Retina (tissue), 1 donor: ENCODE data around the gene RASGRF1.
"Not testable (repeated sequence)": the region's sequence is repeated elsewhere in the genome, so short reads cannot be mapped to it uniquely, and the experiment has no call there.

Experiments used
- DNase-seq: peaks from one replicate; pipeline ENCODE4 v3.0.0-alpha.2; 2016

Gene RASGRF1

DNA sequence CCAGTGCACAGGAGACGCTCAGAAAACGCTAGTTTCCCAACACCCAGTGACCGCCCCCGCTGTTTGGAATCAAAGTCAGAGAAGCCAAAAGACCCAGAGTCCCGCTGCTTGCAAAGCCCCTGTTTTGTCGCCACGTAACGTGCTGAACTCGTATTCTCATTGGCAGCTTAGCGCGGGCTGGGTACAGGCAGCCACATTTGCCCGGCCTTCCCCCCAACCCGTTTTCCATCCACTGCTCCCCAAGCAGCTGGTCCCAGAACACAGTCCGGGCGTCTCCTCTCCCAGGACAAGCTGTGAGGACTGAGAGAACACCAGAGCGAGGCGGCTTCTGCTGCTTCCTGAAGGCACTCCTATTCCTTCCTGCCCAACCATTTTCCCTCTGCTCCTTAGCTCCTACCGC lies 54.8 kb downstream of the RASGRF1 start:
- no peak for DNase-seq

- DNase-seq: no peak
Measured at GRCh38 chr15:79035111-79035601, 55.4 kb downstream of the RASGRF1 start.

DNA sequence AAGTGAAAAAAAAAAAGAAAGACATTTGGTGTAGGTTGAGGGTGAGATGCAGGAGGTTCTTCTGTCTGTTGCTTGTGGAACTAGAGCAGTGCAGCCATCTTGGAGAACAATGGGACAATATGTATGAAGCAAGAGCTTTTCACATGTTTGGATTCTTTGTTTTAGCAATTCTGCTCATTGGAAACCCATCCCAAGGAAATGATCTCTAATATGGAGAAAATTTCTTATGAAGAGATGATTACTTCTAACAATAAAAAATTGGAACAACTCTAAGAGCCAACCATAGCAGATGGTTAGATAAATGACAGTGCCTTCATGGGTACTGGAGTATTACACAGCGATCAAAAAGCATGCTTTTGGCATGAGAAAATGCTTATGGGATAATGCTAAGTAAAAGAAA lies 56.3 kb downstream of the RASGRF1 start:
- DNase-seq: no peak

DNA sequence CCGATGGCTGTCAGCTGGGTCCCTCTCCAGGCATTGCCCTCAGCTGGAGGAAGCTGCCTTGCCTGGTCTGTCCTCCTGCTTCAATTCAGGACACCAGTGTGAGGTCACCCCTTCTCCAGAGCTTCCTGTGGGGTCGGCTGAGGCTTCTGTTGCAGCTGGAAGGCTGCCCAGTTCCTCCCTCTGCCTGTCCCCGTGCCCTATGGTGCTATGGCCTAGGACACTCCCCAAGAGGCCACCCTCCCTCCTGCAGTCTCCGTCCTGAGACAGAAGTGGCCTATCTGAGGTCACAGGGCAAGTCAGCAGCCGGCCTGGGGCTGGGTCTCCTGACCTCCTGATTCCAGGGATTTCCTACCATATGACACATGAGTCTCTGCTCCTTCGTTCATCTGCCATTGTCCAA lies 57.9 kb downstream of the RASGRF1 start:
- DNase-seq: no peak

GRCh38 chr15:79031821-79032220 lies 58.8 kb downstream of the RASGRF1 start:
- DNase-seq: no peak

- DNase-seq: no peak
Measured at GRCh38 chr15:79031201-79031600, 59.4 kb downstream of the RASGRF1 start.

GRCh38 chr15:79030470-79030869 lies 60.1 kb downstream of the RASGRF1 start:
- DNase-seq: no peak

DNA sequence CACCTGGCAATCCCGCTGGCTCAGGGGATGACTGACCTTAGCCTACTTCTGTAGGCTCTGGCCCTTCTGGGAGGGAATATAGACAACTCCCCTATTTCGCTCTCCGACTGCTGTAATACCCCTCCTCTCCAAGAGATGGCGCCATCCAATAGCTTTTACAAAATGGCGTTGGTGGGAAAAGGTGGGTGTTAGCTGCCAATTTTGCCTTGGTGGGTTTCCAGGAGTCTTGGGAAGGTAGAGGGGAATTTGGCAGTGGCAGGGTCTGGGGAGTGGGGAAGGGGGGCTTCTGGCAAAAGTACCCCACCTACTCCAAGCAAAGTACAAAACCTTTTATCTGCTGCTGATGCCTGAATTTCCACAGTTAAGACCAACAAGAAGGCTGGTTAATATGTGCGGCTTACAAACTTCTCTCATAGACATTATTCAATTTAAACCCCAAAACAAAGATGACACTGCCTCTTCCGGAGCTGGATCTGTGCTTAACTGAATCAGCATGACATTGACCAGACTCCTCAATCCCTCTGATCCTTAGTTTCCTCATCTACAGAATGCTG lies 62.1 kb downstream of the RASGRF1 start:
- peak; percentile 55 for DNase-seq

DNA sequence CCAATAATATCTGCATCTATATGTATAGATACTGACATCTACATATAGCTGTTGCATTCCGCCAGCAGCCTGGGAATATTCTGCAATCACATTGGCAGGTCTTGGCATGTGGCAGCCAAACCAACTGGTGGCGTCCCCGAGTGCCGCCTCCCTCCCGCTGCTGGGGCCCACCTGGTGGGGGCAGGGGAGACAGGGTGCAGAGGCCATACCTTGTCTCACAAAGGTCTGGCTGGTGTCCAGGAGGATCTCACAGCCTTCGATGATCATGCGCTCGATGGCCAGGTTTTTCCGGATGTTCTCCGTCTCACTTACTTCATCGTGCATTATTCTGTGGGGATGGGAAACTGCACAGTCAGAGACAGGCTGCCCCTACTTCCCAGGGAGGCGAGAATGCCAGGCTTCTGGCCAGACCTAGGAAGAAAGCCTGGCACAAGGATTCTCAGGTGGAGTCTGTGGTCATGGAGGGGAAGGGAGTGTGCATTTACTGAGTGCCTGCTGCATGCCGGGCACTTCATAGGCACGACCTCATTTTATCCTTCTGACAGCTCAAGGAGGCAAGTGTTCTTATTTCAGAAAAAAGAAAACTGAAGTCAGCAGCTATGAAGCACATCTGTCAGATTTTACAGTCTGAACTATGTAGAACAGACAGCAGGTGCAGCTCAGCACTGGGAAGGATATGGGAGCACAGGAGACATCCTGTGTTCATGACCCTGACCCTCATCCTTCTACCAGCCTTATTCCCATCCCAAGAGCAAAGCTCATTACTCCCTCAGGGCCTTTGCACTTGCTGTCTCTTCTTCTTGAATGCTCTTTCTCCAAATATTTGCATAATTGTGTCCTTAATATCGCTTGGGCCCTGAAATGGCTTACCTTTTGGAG lies 62.8 kb downstream of the RASGRF1 start:
- no peak for DNase-seq

GRCh38 chr15:79025802-79026201 lies 64.8 kb downstream of the RASGRF1 start:
- DNase-seq: no peak

GRCh38 chr15:79025201-79025600 lies 65.4 kb downstream of the RASGRF1 start:
- DNase-seq: no peak

DNA sequence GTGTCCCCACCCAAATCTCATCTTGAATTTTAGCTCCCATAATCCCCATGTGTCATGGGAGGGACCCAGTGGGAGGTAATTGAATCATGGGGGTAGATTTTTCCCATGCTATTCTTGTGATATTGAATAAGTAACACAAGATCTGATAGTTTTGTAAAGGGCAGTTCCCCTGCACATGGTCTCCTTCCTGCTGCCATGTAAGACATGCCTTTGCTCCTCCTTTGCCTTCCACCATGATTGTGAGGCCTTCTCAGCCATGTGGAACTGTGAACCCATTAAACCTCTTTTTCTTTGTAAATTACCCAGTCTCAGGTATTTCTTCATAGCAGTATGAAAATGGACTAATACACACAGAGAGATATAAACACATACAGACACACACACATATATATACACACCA lies 66.1 kb downstream of the RASGRF1 start:
- DNase-seq: not testable (repeated sequence)

DNA sequence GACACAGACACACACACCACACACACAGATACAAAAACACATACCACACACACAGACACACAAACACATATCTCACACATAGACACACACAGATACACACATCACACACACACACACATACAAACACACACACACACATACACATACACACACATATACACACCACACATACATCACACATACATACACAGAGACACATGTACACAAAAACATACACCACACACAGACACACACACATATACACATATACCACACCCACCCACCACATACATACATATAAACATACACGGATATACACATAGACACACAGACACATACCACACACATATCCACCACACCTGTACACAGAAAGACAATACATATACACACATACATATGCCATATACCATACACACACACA lies 66.7 kb downstream of the RASGRF1 start:
- no peak for DNase-seq

DNA sequence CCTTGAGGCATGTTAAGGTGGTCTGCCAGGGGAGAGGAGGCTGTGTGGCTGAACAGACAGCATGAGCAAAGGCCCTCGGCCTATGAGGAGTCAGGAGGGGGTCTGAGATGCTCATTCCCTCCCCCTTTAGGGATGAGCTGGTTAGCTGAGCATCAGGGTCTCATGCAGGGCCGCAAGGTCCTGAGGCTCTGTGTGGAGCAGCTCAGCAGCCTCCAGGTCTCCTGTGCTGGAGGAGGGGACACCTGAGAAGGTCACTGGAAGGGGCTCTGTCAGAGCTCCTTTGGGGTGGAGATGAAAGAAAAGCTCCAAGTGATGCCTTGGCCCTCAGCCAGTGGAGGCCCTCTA lies 67.1 kb downstream of the RASGRF1 start:
- DNase-seq: no peak

DNA sequence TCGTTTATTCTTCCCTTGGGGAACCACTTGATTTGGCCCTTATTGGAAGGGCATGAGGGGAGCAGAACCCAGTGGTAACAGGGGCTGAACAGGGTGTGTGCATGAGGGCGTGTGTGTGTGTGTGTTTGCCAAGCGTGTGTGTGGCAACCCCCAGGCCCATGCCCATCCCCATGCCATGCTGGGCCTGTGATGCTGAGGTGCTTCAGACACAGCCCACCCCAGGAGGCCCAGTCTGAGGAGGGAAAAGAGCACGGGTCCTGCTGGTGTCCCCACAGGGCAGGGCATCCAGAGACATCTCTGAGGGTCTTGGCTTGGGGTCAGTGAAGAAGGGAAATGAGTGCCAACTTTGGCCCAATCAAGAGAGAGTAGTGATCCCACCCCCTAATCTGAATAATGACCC lies 71.6 kb downstream of the RASGRF1 start:
- DNase-seq: no peak

DNA sequence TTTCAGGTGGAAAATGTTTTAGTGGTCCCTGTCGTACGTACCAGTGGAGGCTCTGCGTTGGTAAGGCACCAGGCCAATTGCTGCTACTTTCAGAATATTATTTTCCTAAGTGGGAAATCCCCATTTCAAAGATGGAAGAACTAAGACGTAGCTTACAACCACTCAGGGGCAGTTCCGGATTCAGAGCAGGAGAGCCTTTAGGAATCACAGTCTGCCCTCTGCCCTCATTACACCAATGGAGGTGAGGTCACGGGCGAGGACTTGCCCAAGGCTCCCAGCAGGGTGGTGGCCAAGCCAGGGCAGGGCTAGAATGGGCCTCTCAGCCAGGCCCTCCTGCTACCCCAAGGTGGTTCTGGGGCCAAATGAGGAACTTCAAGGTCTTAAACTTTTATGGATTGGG lies 72.6 kb downstream of the RASGRF1 start:
- no peak for DNase-seq

- DNase-seq: no peak
Measured at GRCh38 chr15:79016527-79017170, 73.9 kb downstream of the RASGRF1 start.

- no peak for DNase-seq
Measured at GRCh38 chr15:79015416-79015815, 75.2 kb downstream of the RASGRF1 start.

DNA sequence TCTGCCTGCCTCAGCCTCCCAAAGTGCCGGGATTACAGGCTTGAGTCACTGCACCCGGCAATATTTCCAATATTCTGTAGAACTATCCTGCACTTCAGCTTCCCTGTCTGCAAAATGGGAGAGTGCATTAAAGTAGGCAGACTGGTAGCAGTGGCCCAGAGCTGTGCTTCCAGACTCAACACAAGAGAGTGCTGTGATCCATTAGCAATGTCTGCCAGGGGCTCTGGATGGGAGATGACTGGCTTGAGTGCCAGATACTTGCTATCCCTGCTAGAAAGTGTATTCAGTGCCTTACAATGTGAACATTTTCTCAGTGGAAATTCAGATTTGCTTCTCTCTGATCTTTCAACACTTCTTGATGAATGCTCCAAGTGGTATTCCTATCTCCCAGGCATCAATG lies 80.3 kb downstream of the RASGRF1 start:
- DNase-seq: no peak

DNA sequence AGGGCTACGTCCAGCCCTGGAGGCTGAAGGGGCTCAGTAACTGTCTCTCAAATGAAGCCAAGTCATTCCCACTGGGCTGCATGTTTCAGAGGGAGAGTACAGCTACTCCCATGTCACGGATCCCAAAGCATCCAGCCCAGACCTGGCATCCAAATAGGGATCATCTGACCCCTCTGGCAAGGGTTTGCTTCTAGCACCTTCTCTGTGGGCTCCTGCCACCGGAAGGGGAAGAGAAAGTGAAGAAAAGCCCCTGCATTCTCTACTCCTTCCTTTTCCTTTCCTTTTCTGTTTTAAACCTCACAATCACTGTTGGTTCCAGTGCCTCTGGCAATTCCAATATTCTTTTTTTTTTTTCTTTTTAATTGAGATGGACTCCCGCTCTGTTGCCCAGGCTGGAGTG lies 81.2 kb downstream of the RASGRF1 start:
- DNase-seq: no peak

GRCh38 chr15:79008659-79009058 lies 81.9 kb downstream of the RASGRF1 start:
- peak; percentile 60 for DNase-seq

- no peak for DNase-seq
Measured at GRCh38 chr15:79007066-79007465, 83.5 kb downstream of the RASGRF1 start.

DNA sequence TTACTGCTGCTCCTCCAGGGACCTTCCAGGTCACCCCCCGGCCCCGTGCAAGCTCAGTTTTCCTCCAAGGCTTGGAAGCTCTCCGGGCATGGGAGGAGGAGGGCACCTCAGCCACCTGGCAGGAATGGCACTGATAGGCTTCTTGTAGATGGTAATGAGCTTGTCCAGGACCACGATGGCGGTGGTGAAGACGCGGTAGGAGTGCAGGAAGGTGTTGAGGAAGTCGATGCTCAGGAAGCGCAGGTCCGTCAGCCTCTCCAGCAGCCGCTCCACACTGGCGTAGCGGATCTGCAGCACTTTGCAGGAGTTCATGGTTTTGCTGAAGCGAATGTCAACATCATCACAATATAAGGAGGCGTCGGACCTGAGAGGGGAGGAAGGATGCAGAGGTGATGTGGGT lies 84.5 kb downstream of the RASGRF1 start:
- DNase-seq: no peak

GRCh38 chr15:79004336-79004735 lies 86.2 kb downstream of the RASGRF1 start:
- no peak for DNase-seq
